AG08395 (cell line): ENCODE data around the gene LCA5L.
"Not testable (repeated sequence)": the region's sequence is repeated elsewhere in the genome, so short reads cannot be mapped to it uniquely, and the experiment has no call there.

ENCODE experiments used
- DNase-seq: peaks from one replicate; pipeline ENCODE4 v3.0.0; 2012; ENCODE audit warnings: mixed read lengths, low spot score

Gene LCA5L

GRCh38 chr21:39451332-39452206 is 6.0 kb upstream of the LCA5L start, which contains the start of gene SH3BGR:
Gene SH3BGR (plus strand): TSS chr21:39451970. CDS start chr21:39452097, 127 bp downstream.
- no peak for DNase-seq

- DNase-seq = no peak
Observed at GRCh38 chr21:39447264-39447663, 1.7 kb upstream of the LCA5L start.

- peak; percentile 57 for DNase-seq
Observed at GRCh38 chr21:39444421-39445180, 977 bp downstream of the LCA5L start.

- DNase-seq = peak; percentile 66
Observed at GRCh38 chr21:39441502-39442475, 3.8 kb downstream of the LCA5L start.

- no peak for DNase-seq
Observed at GRCh38 chr21:39439232-39439631, 6.3 kb downstream of the LCA5L start.

GRCh38 chr21:39434950-39435349 is 10.6 kb downstream of the LCA5L start:
- no peak for DNase-seq

- no peak for DNase-seq
Observed at GRCh38 chr21:39430954-39431353, 14.6 kb downstream of the LCA5L start.

GRCh38 chr21:39430457-39430856 is 15.1 kb downstream of the LCA5L start:
- DNase-seq = no peak

- DNase-seq = no peak
Observed at GRCh38 chr21:39430016-39430415, 15.6 kb downstream of the LCA5L start.

- no peak for DNase-seq
Observed at GRCh38 chr21:39429445-39429844, 16.1 kb downstream of the LCA5L start.

GRCh38 chr21:39422527-39423241 is 22.9 kb downstream of the LCA5L start:
- no peak for DNase-seq

- DNase-seq = not testable (repeated sequence)
Observed at GRCh38 chr21:39419204-39419603, 26.4 kb downstream of the LCA5L start.

GRCh38 chr21:39406065-39406464 is 39.5 kb downstream of the LCA5L start:
- no peak for DNase-seq

- no peak for DNase-seq
Observed at GRCh38 chr21:39400173-39400572, 45.4 kb downstream of the LCA5L start.

- DNase-seq = no peak
Observed at GRCh38 chr21:39397646-39398385, 47.8 kb downstream of the LCA5L start.

GRCh38 chr21:39392981-39393380 is 52.6 kb downstream of the LCA5L start:
- DNase-seq = no peak

- DNase-seq = no peak
Observed at GRCh38 chr21:39390212-39390765, 55.3 kb downstream of the LCA5L start.

- no peak for DNase-seq
Observed at GRCh38 chr21:39388811-39389155, 56.8 kb downstream of the LCA5L start.

GRCh38 chr21:39388038-39388810 is 57.4 kb downstream of the LCA5L start:
- peak; percentile 90 for DNase-seq
